ENCODE measurements around the gene WDR44.

DNA sequence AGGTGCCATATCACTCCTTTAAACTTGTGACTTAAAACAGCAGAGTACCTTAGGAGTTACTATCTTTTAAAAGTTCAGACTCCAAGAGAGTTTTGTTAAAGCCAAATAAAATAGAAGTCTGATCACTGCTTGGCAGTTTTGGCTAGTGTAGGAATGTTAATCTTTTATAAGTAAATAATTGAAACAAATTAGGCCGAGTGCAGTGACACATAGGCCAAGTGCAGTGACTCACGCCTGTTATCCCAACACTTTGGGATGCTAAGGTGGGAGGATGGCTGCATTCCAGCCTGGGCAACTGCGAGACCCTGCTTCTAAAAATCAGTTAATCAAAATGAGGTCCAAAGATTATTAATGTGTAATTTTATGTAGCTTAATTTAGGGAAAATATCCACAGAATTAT is 37.2 kb downstream of the WDR44 start:
- TF ChIP-seq, protein P1, sequence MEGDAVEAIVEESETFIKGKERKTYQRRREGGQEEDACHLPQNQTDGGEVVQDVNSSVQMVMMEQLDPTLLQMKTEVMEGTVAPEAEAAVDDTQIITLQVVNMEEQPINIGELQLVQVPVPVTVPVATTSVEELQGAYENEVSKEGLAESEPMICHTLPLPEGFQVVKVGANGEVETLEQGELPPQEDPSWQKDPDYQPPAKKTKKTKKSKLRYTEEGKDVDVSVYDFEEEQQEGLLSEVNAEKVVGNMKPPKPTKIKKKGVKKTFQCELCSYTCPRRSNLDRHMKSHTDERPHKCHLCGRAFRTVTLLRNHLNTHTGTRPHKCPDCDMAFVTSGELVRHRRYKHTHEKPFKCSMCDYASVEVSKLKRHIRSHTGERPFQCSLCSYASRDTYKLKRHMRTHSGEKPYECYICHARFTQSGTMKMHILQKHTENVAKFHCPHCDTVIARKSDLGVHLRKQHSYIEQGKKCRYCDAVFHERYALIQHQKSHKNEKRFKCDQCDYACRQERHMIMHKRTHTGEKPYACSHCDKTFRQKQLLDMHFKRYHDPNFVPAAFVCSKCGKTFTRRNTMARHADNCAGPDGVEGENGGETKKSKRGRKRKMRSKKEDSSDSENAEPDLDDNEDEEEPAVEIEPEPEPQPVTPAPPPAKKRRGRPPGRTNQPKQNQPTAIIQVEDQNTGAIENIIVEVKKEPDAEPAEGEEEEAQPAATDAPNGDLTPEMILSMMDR (conservative IDR thresholded peaks at IDR 0.05; ENCODE audit: low read length), result no peak
- no peak for TF ChIP-seq EZH2phosphoT487 (IDR thresholded peaks at IDR 0.05; ENCODE audit: borderline replicate concordance)

All from Loucy (cell line).